Tibial nerve (tissue), 4 donors: ENCODE measurements around the gene GPAM. TPM values are rescaled to one million over a fixed set of nuclear protein-coding genes. Genes with fewer than 3 reads are reported as not detected.
"Not testable (repeated sequence)": the region's sequence is repeated elsewhere in the genome, so short reads cannot be mapped to it uniquely, and the experiment has no call there.

Source experiments
- DNase-seq, 2 donors: peaks; one replicate each; pipeline ENCODE4 v3.0.0-alpha.2; 2019; ENCODE audit warnings: low spot score in 2 of 2
- H3K27ac ChIP-seq, 4 donors: fragments of 200-600 bp; sonication (generic) in 3 of 4; one replicate each; pipeline ENCODE4 v1.5.1; 2017 to 2019; ENCODE audit warnings: mild to moderate bottlenecking in 1 of 4
- H3K27me3 ChIP-seq, 2 donors: fragments of 200-600 bp; sonication (generic) in 1 of 2; one replicate each; pipeline versions ENCODE4 v1.5.1 to v1.6.0; 2017 to 2019
- H3K36me3 ChIP-seq, 3 donors: fragments of 200-600 bp; sonication (generic); one replicate each; pipeline ENCODE4 v1.5.1; 2018 to 2019
- H3K4me1 ChIP-seq, 4 donors: fragments of 200-600 bp; sonication (generic) in 3 of 4; one replicate each; pipeline ENCODE4 v1.5.1; 2017 to 2019
- H3K4me3 ChIP-seq, 4 donors: fragments of 200-600 bp; sonication (generic) in 3 of 4; one replicate each; pipeline ENCODE4 v1.5.1; 2017 to 2019; ENCODE audit warnings: mild to moderate bottlenecking in 1 of 4, moderate library complexity in 1 of 4
- H3K9me3 ChIP-seq, 4 donors: fragments of 200-600 bp; sonication (generic) in 3 of 4; one replicate each; pipeline ENCODE4 v1.5.1; 2017 to 2019
- EP300 ChIP-seq, 2 donors: sonication (generic); formaldehyde crosslinking; IDR thresholded peaks; one replicate each; pipeline ENCODE4 v1.6.1; 2017; ENCODE audit warnings: antibody characterized with exemption in 2 of 2, mild to moderate bottlenecking in 1 of 2
- POLR2A ChIP-seq, 2 donors: fragments of 450-650 bp; IDR thresholded peaks; one replicate each; pipeline ENCODE4 v1.6.1; 2017; ENCODE audit warnings: antibody characterized with exemption in 2 of 2, mild to moderate bottlenecking in 2 of 2, moderate library complexity in 2 of 2
- WGBS, 2 donors: methylation state at CpG; one replicate each; pipeline ENCODE4 v1.1.5; 2018; 5-methylcytosine and 5-hydroxymethylcytosine counted together
- total RNA-seq, 4 donors: library from RNA; depleted of rRNA; stranded (reverse); fragments of >200 nt; gene quantifications; one replicate each; pipeline ENCODE4 v1.1.0, GENCODE V29; 2016
- TF ChIP-seq, protein P1 (sequence below), 5 experiments: fragments of 200-600 bp in 3 of 5; fragments of 450-650 bp in 2 of 5; sonication (generic) in 3 of 5; IDR thresholded peaks; one replicate each; pipeline ENCODE4 v1.5.1; 2016 to 2019; ENCODE audit warnings: antibody characterized with exemption in 5 of 5, mild to moderate bottlenecking in 3 of 5, moderate library complexity in 2 of 5

Gene GPAM
- total RNA-seq, 4 donors from 2014 or later: 13.3 to 124 (median 45.9) TPM

GRCh38 chr10:112201334-112201733, 17.8 kb upstream of the GPAM start:
- no peak for DNase-seq
- H3K36me3 ChIP-seq: no peaks in the 10 kb centered on the region
- no peaks in the 10 kb centered on the region for H3K9me3 ChIP-seq
- no peaks in the 10 kb centered on the region for H3K27me3 ChIP-seq
- H3K4me3 ChIP-seq: no peak overlapping the region
- H3K4me1 ChIP-seq: no peaks in the 10 kb centered on the region
- WGBS, 2 donors: 48 to 64% methylated on average over 1 of the region's 1 CpG
- TF ChIP-seq, protein P1, sequence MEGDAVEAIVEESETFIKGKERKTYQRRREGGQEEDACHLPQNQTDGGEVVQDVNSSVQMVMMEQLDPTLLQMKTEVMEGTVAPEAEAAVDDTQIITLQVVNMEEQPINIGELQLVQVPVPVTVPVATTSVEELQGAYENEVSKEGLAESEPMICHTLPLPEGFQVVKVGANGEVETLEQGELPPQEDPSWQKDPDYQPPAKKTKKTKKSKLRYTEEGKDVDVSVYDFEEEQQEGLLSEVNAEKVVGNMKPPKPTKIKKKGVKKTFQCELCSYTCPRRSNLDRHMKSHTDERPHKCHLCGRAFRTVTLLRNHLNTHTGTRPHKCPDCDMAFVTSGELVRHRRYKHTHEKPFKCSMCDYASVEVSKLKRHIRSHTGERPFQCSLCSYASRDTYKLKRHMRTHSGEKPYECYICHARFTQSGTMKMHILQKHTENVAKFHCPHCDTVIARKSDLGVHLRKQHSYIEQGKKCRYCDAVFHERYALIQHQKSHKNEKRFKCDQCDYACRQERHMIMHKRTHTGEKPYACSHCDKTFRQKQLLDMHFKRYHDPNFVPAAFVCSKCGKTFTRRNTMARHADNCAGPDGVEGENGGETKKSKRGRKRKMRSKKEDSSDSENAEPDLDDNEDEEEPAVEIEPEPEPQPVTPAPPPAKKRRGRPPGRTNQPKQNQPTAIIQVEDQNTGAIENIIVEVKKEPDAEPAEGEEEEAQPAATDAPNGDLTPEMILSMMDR (IDR thresholded peaks at IDR 0.05): no peak
- TF ChIP-seq POLR2A (IDR thresholded peaks at IDR 0.05) (no peak), EP300 (IDR thresholded peaks at IDR 0.05) (no peak)
- H3K27ac ChIP-seq: no peak overlapping the region

DNA sequence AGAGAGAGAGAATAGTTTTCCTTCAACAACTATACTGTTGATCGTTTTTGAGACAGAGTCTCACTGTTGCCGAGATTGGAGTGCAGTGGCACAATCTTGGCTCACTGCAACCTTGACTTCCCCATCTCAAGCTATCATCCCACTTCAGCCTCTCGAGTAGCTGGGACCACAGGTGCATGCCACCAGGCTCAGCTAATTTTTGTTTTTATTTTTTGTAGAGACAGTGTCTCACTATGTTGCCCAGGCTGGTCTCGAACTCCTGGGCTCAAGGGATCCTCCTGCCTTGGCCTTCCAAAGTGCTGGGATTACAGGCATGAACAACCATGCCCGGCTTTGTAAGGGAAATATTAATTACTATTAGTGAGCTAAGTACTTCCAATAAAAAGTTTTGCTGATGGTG, 16.7 kb upstream of the GPAM start:
- DNase-seq, H3K4me3 ChIP-seq, H3K27me3 ChIP-seq, H3K9me3 ChIP-seq, H3K4me1 ChIP-seq, H3K27ac ChIP-seq, H3K36me3 ChIP-seq: not testable (repeated sequence)
- 80 to 82% methylated on average over 5 of the region's 5 CpGs for WGBS, 2 donors

GRCh38 chr10:112197662-112198061, 14.1 kb upstream of the GPAM start:
- WGBS, 2 donors: 100% methylated on average over 2 of the region's 2 CpGs
- not testable (repeated sequence) for H3K27ac ChIP-seq

DNA sequence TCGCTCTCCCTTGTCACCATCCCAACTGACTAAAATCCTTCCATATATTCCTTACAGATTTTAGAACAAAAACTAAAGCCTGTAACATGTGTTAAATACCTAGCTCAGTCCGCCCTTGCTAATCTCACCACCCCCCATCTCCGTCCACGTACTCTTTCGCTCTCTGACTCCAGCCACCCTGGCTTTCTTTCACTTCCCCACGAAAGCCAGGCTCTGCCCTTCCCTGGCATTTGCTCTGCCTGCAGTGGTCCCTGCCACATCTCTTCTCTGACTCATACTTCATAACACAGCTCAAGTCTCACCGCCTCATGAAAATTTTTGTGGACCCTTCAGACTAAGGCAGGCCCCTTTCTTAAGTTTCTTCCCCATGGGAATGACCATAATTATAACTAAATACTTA, 11.7 kb upstream of the GPAM start:
- Histone ChIP-seq H3K27me3 (no peaks in the 10 kb centered on the region), H3K4me1 (peaks cover 0 to 7% (median 0%) of the 10 kb centered on the region in 4 donors), H3K4me3 (no peak overlapping the region), H3K9me3 (no peaks in the 10 kb centered on the region), H3K36me3 (no peaks in the 10 kb centered on the region), H3K27ac (no peak overlapping the region)
- 84 to 86% methylated on average over 7 of the region's 7 CpGs for WGBS, 2 donors
- DNase-seq: no peak
- TF ChIP-seq, protein P1 (IDR thresholded peaks at IDR 0.05): no peak
- TF ChIP-seq POLR2A (IDR thresholded peaks at IDR 0.05) (no peak), EP300 (IDR thresholded peaks at IDR 0.05) (no peak)

More at GRCh38 chr10:112197662-112198061, 14.1 kb upstream of the GPAM start:
- H3K36me3 ChIP-seq, H3K9me3 ChIP-seq, DNase-seq, H3K4me3 ChIP-seq, H3K27me3 ChIP-seq, H3K4me1 ChIP-seq: not testable (repeated sequence)

- 79 to 84% methylated on average over 6 of the region's 6 CpGs for WGBS, 2 donors
- H3K9me3 ChIP-seq: no peaks in the 10 kb centered on the region
Observed at GRCh38 chr10:112191791-112192190, 8.2 kb upstream of the GPAM start.

GRCh38 chr10:112191041-112191590, 7.6 kb upstream of the GPAM start:
- Histone ChIP-seq H3K4me3 (no peak overlapping the region), H3K9me3 (no peaks in the 10 kb centered on the region), H3K36me3 (no peaks in the 10 kb centered on the region), H3K4me1 (peaks cover 0 to 7% (median 0%) of the 10 kb centered on the region in 4 donors), H3K27me3 (no peaks in the 10 kb centered on the region), H3K27ac (peak overlapping the region in 2 of 4 donors; percentile 12 to 20)
- TF ChIP-seq POLR2A (IDR thresholded peaks at IDR 0.05): no peak
- no peak for TF ChIP-seq EP300 (IDR thresholded peaks at IDR 0.05)
- TF ChIP-seq, protein P1 (IDR thresholded peaks at IDR 0.05): no peak
- DNase-seq: no peak
- 39 to 41% methylated on average over 4 of the region's 4 CpGs for WGBS, 2 donors

More at GRCh38 chr10:112191791-112192190, 8.2 kb upstream of the GPAM start:
- DNase-seq: no peak
- peaks cover 0 to 7% (median 0%) of the 10 kb centered on the region in 4 donors for H3K4me1 ChIP-seq
- H3K36me3 ChIP-seq: no peaks in the 10 kb centered on the region
- no peak overlapping the region for H3K4me3 ChIP-seq
- H3K27me3 ChIP-seq: no peaks in the 10 kb centered on the region
- H3K27ac ChIP-seq: no peak overlapping the region
- TF ChIP-seq EP300 (IDR thresholded peaks at IDR 0.05): no peak
- TF ChIP-seq, protein P1 (IDR thresholded peaks at IDR 0.05): no peak
- no peak for TF ChIP-seq POLR2A (IDR thresholded peaks at IDR 0.05)
